Germinal center (tissue), 1 donor: ENCODE data around the gene RGCC.

Source experiments
- DNase-seq: peaks from one replicate; pipeline ENCODE4 v3.0.0; 2012; ENCODE audit warnings: mixed read lengths, low spot score

Gene RGCC

DNA sequence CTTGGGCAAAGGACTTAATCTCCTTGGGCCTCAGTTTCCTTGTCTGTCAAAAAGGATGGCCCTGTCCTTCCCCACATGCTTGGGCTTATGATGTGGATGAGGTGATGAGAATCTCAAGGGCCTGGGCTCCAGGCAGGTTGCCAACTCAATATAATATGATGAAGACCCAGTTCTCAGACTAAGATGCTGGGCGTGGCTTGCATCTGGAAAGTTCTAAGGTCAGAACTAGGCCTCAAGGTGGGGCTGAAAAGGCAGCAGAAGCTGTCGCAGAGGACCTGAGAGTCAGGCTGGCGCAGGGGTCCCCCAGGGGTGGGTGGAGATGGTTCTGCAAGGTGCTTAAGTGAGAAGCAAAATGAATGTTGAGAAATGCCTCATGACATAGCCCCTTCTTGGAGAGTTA lies 58.8 kb downstream of the RGCC start:
- no peak for DNase-seq

DNA sequence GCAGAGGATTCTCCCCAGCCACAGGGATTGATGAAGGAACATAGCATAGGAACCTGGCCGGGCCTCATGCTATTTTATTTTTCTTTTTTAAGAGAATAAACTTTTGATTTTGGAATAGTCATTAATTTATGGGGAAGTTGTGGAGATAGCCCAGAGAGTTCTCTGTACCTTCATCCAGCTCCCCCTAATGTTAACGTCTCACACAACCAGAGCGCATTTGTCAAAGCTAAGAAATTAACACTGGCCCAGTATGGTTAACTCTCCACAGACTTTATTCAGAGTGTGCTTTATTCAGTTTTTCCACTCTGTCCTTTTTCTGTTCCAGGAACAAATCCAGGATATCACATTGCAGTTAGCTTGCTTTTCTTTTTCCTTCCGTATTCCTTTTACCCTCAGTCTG lies 59.4 kb downstream of the RGCC start:
- no peak for DNase-seq

DNA sequence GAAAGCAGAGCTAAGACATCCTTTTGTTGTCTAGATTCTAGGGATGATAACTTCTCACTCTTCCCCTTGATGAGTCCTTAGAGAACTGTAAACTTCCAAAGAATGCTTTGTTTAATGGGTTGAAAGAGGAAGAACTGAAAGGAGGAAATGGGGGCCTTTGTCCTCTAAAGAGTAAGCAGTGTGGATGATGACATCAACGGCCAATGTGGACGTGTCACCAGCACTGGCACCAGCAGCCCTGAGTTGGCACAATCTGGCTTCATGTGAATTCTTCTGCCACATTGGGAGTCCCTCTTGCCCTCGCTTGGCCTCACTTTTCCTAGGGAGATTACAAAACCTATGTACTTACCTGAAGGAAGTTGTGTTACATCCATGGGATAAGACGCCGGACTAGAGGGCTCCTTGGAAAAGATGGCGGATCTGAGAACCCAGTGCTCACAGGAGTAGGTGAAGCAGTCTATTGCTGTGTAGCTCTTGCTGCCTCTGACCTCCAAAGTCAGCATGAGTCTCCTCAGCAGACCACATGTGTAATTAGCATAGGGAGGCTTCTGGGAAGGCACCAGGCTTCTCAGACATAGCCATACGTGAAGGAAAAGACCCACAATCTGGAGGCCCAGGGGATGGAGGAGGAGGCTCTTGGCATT lies 62.8 kb downstream of the RGCC start:
- DNase-seq = no peak
